CD4-positive, alpha-beta memory T cell (primary cell): ENCODE measurements around the gene ADAT2. TPM values are rescaled to one million over a fixed set of nuclear protein-coding genes. Genes with fewer than 3 reads are reported as not detected.

ENCODE experiments used
- polyA plus RNA-seq, 2 donors: library from polyadenylated mRNA; unstranded; fragments of 300-500 nt; fragmentation: Illumina TruSeq; gene quantifications; one replicate each; pipeline ENCODE4 v1.2.3, GENCODE V29; 2021
- total RNA-seq, 2 experiments: library from RNA; stranded (reverse); gene quantifications; one replicate each; pipeline ENCODE4 v1.2.3, GENCODE V29; 2021

Gene ADAT2
- total and polyA plus RNA-seq, 4 experiments from 2014 or later = 0.31 to 11.2 (median 6.0) TPM

Other genes with a start within 250 kb of the ADAT2 start
- gene PEX3, start 110 bp upstream of the ADAT2 start, total RNA-seq = 10 to 100 TPM; 20.8 to 23.5 TPM
- 10 to 100 TPM; 23.0 to 26.2 TPM for gene PEX3, start 110 bp upstream of the ADAT2 start, polyA plus RNA-seq
- 10 to 100 TPM; 10.6 to 11.4 TPM for gene FUCA2, start 61.0 kb upstream of the ADAT2 start, total RNA-seq
- 10 to 100 TPM; 12.2 to 26.3 TPM for gene FUCA2, start 61.0 kb upstream of the ADAT2 start, polyA plus RNA-seq
- 10 to 100 TPM; 60.3 to 61.3 TPM for gene PHACTR2, start 227.3 kb upstream of the ADAT2 start, total RNA-seq
- 10 to 100 TPM; 13.1 to 30.6 TPM for gene PHACTR2, start 227.3 kb upstream of the ADAT2 start, polyA plus RNA-seq